SK-N-SH (cell line): Measurements from ENCODE around the gene FKRP. TPM values are rescaled to one million over a fixed set of nuclear protein-coding genes. Genes with fewer than 3 reads are reported as not detected.
A peak's percentile ranks its signal among the peaks of the same experiment; 100 is the strongest.

Experiments
- CTCF ChIA-PET: fragments of 300-600, 350-600 bp; formaldehyde crosslinking; extraction: SDS; loops from one replicate; lab custom pipeline; 2021; lab: Yijun Ruan, JAX
- POLR2A ChIA-PET: fragments of 350-600 bp; sonication (Branson Sonifier 250); formaldehyde crosslinking; extraction: SDS; loops from one replicate; lab custom pipeline; 2020; ENCODE audit warnings: antibody characterized with exemption, inconsistent platforms; lab: Yijun Ruan, JAX
- DNase-seq: peaks from one replicate; pipeline ENCODE4 v3.0.0; 2012
- H2AFZ ChIP-seq: fragments of 200-600 bp; sonication (generic); 2 replicates; pipeline ENCODE4 v1.8.1; 2016; ENCODE audit warnings: antibody characterized with exemption, mild to moderate bottlenecking, low read depth
- H3F3A ChIP-seq: fragments of 200-600 bp; sonication (generic); replicated peaks from 2 replicates; pipeline ENCODE3; 2016; ENCODE audit warnings: antibody characterized with exemption, mild to moderate bottlenecking; ENCODE audit not compliant: insufficient read depth
- H3K27ac ChIP-seq, 2 experiments: fragments of 200-500 bp in 1 of 2; fragments of 200-600 bp in 1 of 2; sonication (Bioruptor generic) in 1 of 2; sonication (generic), shearing (Covaris generic) in 1 of 2; 2 replicates each; pipeline versions ENCODE4 v1.5.1 to v1.6.1; 2014 to 2016; ENCODE audit warnings: low read depth in 2 of 2, inconsistent platforms in 1 of 2, low read length in 1 of 2, mild to moderate bottlenecking in 1 of 2, mixed read lengths in 1 of 2
- H3K27me3 ChIP-seq: fragments of 200-600 bp; sonication (generic), shearing (Covaris generic); 2 replicates; pipeline ENCODE4 v1.6.1; 2016; ENCODE audit warnings: mixed run types; ENCODE audit not compliant: insufficient read depth
- H3K36me3 ChIP-seq, 2 experiments: fragments of 200-500 bp in 1 of 2; fragments of 200-600 bp in 1 of 2; sonication (Bioruptor generic) in 1 of 2; sonication (generic) in 1 of 2; replicated peaks in 1 of 2; 2 replicates each; pipeline versions ENCODE3 to v1.5.1; 2014 to 2016; ENCODE audit warnings: low read length in 1 of 2, mild to moderate bottlenecking in 1 of 2; ENCODE audit not compliant: insufficient read depth in 2 of 2, control insufficient read depth in 1 of 2
- H3K4me1 ChIP-seq, 2 experiments: fragments of 200-500 bp in 1 of 2; fragments of 200-600 bp in 1 of 2; sonication (Bioruptor generic) in 1 of 2; sonication (generic), shearing (Covaris generic) in 1 of 2; 2 replicates each; pipeline versions ENCODE4 v1.5.1 to v1.6.1; 2014 to 2016; ENCODE audit warnings: low read depth in 1 of 2, low read length in 1 of 2, mixed run types in 1 of 2; ENCODE audit not compliant: insufficient read depth in 2 of 2, control insufficient read depth in 1 of 2
- H3K4me2 ChIP-seq: fragments of 200-600 bp; sonication (generic), shearing (Covaris generic); 2 replicates; pipeline ENCODE4 v1.6.1; 2017; ENCODE audit warnings: mixed run types
- H3K4me3 ChIP-seq, 2 experiments: fragments of 200-500 bp in 1 of 2; fragments of 200-600 bp in 1 of 2; sonication (Bioruptor generic) in 1 of 2; sonication (generic), shearing (Covaris generic) in 1 of 2; 2 replicates each; pipeline versions ENCODE4 v1.5.1 to v1.8.1; 2014 to 2016; ENCODE audit warnings: low read depth in 2 of 2, inconsistent platforms in 1 of 2, low read length in 1 of 2, mild to moderate bottlenecking in 1 of 2, mixed read lengths in 1 of 2, moderate library complexity in 1 of 2
- H3K79me2 ChIP-seq: fragments of 200-600 bp; sonication (generic); 2 replicates; pipeline ENCODE4 v1.8.1; 2017; ENCODE audit warnings: mild to moderate bottlenecking; ENCODE audit not compliant: insufficient read depth
- H3K9ac ChIP-seq: fragments of 200-600 bp; sonication (generic); 2 replicates; pipeline ENCODE4 v1.6.1; 2017; ENCODE audit warnings: mixed run types
- H3K9me2 ChIP-seq: fragments of 200-600 bp; sonication (generic); 2 replicates; pipeline ENCODE4 v1.6.1; 2017; ENCODE audit warnings: mixed run types
- H3K9me3 ChIP-seq: fragments of 200-600 bp; sonication (generic); 2 replicates; pipeline ENCODE4 v1.6.1; 2017; ENCODE audit warnings: mixed run types, mild to moderate bottlenecking, moderate library complexity
- H4K20me1 ChIP-seq: fragments of 200-600 bp; sonication (generic); 2 replicates; pipeline ENCODE4 v1.6.1; 2017; ENCODE audit warnings: mild to moderate bottlenecking, mixed run types; ENCODE audit not compliant: insufficient read depth
- CHD2 ChIP-seq: fragments of 150-350 bp; IDR thresholded peaks from 2 replicates; pipeline ENCODE4 v1.6.1; 2018; ENCODE audit warnings: low read length; ENCODE audit not compliant: partially characterized antibody
- ELF1 ChIP-seq: IDR thresholded peaks from 2 replicates; pipeline ENCODE4 v1.4.0; 2012
- EP300 ChIP-seq, 2 experiments: IDR thresholded peaks; 2 replicates each; pipeline versions ENCODE4 v1.4.0 to v1.6.1; 2012; ENCODE audit warnings: borderline replicate concordance in 1 of 2, low read depth in 1 of 2, low read length in 1 of 2
- EZH2phosphoT487 ChIP-seq: fragments of 200-600 bp; sonication (generic); IDR thresholded peaks from 2 replicates; pipeline ENCODE4 v1.6.1; 2017; ENCODE audit warnings: low read depth, mixed run types, mild to moderate bottlenecking, antibody characterized with exemption, moderate library complexity, borderline replicate concordance
- FOSL2 ChIP-seq: IDR thresholded peaks from 2 replicates; pipeline ENCODE4 v1.4.0; 2012; ENCODE audit warnings: low read depth, mild to moderate bottlenecking, moderate library complexity, borderline replicate concordance
- FOXJ3 ChIP-seq: sonication (generic); formaldehyde crosslinking; IDR thresholded peaks from 2 replicates; pipeline ENCODE4 v1.5.1; 2020; ENCODE audit warnings: mild to moderate bottlenecking, missing genetic modification reagents
- GABPA ChIP-seq: IDR thresholded peaks from 2 replicates; pipeline ENCODE4 v1.4.0; 2012; ENCODE audit warnings: low read depth, mild to moderate bottlenecking
- MEF2A ChIP-seq: IDR thresholded peaks from 2 replicates; pipeline ENCODE4 v1.4.0; 2012; ENCODE audit warnings: low read depth, borderline replicate concordance
- MXI1 ChIP-seq: IDR thresholded peaks from 2 replicates; pipeline ENCODE4 v1.6.1; 2012; ENCODE audit warnings: mild to moderate bottlenecking, low read depth, low read length, improper control_type of control experiment
- NFIC ChIP-seq: IDR thresholded peaks from 2 replicates; pipeline ENCODE4 v1.4.0; 2012; ENCODE audit warnings: borderline replicate concordance
- NRF1 ChIP-seq: IDR thresholded peaks from 2 replicates; pipeline ENCODE4 v1.6.1; 2012; ENCODE audit warnings: low read depth, mild to moderate bottlenecking, low read length
- POLR2AphosphoS5 ChIP-seq: IDR thresholded peaks from 2 replicates; pipeline ENCODE4 v1.6.1; 2012; ENCODE audit warnings: low read depth, low read length
- RAD21 ChIP-seq: IDR thresholded peaks from 2 replicates; pipeline ENCODE4 v1.6.1; 2012; ENCODE audit warnings: mild to moderate bottlenecking, low read length
- RFX5 ChIP-seq: IDR thresholded peaks from 2 replicates; pipeline ENCODE4 v1.6.1; 2012; ENCODE audit warnings: mild to moderate bottlenecking, improper control_type of control experiment, low read length
- RXRA ChIP-seq: IDR thresholded peaks from 2 replicates; pipeline ENCODE4 v1.4.0; 2012; ENCODE audit warnings: low read depth, mild to moderate bottlenecking, borderline replicate concordance
- SMC3 ChIP-seq: IDR thresholded peaks from 2 replicates; pipeline ENCODE4 v1.6.1; 2012; ENCODE audit warnings: low read depth, low read length, improper control_type of control experiment
- YY1 ChIP-seq: IDR thresholded peaks from 2 replicates; pipeline ENCODE4 v1.4.0; 2012; ENCODE audit warnings: low read depth, mild to moderate bottlenecking
- WGBS: methylation state at CpG from one replicate; pipeline ENCODE4 v1.1.6; 2017; ENCODE audit warnings: low lambda C conversion rate; 5-methylcytosine and 5-hydroxymethylcytosine counted together
- polyA plus RNA-seq, 3 experiments: library from polyadenylated mRNA; depleted of rRNA; stranded (reverse); fragments of >200 nt; gene quantifications; 2 replicates each; pipeline ENCODE4 v1.2.3, GENCODE V29; 2012
- TF ChIP-seq, protein P1 (sequence below): fragments of 200-600 bp; sonication (generic); IDR thresholded peaks from 2 replicates; pipeline ENCODE4 v1.6.1; 2017; ENCODE audit warnings: antibody characterized with exemption, mild to moderate bottlenecking, moderate library complexity
- TF ChIP-seq, protein P2 (sequence below): IDR thresholded peaks from 2 replicates; pipeline ENCODE4 v1.4.0; 2012; ENCODE audit warnings: low read depth, borderline replicate concordance
- TF ChIP-seq, protein P3 (sequence below): IDR thresholded peaks from 2 replicates; pipeline ENCODE4 v1.4.0; 2012; ENCODE audit warnings: low read depth
- TF ChIP-seq, protein P4 (sequence below): IDR thresholded peaks from 2 replicates; pipeline ENCODE4; 2012

FKRP gene
- polyA plus RNA-seq, 1 of the 3 experiments (the other 2 are of a cell fraction): 37.3 TPM

DNA sequence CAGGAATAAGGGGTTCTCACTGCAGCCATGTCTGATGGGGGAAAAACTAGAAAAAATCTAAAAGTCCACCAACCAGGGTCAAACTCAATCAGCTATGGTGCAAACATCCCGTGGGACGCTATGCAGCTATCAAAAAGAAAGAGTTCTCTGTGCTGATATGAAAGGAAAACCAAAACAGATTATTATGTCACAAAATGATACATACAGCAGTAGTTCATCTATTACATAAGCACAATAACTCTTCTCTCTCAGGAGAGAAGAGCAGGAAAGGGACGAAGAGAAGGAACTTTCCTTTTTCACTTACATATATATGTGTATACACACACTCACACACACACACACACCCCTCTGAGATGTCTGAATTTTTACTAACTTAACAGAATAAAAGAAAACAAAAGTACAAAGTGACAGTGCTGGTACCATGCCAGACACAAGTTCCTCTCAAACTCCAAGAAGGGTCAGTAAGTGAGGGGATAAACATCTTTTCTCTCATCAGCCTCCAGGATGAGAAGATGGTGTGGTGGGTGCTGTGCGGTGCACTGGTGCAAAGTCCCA is 2.9 kb upstream of the FKRP start:
- POLR2A ChIA-PET: interaction anchor here (0.6 kb wide), 1 partner anchor 94 kb away, joined by 3 read pairs; no protein-coding TSS in a partner anchor
- H3K27ac ChIP-seq: no peak overlapping the region

DNA sequence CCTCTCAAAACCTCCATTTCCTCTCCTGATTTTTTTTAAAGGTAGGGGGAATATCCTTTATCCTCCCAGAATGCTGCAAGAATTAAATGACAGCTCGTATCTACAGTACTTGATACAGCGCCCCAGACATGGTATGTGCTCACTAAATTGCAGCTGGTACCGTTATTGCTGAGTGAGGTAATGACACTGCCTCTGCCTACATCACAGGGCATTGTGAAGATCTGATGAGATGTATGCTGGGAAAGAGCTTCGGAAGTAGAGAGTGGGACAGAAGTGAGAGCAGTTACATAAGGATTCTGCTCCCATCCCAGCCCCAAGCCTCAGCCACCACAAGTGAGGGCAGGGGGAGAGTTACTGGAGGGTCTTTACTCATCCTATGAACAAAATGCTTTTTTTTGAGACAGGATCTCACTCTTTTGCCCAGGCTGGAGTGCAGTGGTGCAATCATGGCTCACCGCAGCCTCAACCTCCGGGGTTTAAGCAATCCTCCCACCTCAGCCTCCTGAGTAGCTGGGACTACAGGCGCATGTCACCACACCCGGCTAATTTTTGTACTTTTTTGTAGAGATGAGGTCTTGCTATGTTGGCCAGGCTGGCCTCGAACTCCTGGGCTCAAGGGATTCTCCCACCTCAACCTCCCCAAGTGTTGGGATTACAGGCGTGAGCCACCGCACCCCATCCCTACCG is 1.7 kb upstream of the FKRP start:
- Histone ChIP-seq H3K27ac (no peak overlapping the region), H2AFZ (no peak overlapping the region), H3K27me3 (no peaks in the 10 kb centered on the region), H3K9me3 (no peaks in the 10 kb centered on the region), H3K4me3 (peak overlapping the region in 1 of 2 experiments; percentile 93; a peak in 2 of 4 replicates), H3K4me1 (peaks cover 0 to 20% of the 10 kb centered on the region in 2 experiments; a peak in 1 of 4 replicates), H3F3A (peaks cover 6% of the 10 kb centered on the region), H3K36me3 (peaks cover 0 to 10% of the 10 kb centered on the region in 2 experiments), H3K9me2 (no peaks in the 10 kb centered on the region), H4K20me1 (peaks cover 65% of the 10 kb centered on the region), H3K9ac (no peak overlapping the region), H3K79me2 (peaks cover 87% of the 10 kb centered on the region), H3K4me2 (peak overlapping the region; percentile 98)
- TF ChIP-seq FOXJ3 (CRISPR knock-in tag) (no peak), YY1 (no peak), FOSL2 (no peak), MXI1 (no peak), SMC3 (no peak), EP300 (IDR thresholded peaks at IDR 0.05; ENCODE audit: borderline replicate concordance in 1 of 2, low read depth in 1 of 2, low read length in 1 of 2) (no peak), EZH2phosphoT487 (no peak), NFIC (no peak), RAD21 (no peak), RFX5 (no peak)
- TF ChIP-seq, protein P1, sequence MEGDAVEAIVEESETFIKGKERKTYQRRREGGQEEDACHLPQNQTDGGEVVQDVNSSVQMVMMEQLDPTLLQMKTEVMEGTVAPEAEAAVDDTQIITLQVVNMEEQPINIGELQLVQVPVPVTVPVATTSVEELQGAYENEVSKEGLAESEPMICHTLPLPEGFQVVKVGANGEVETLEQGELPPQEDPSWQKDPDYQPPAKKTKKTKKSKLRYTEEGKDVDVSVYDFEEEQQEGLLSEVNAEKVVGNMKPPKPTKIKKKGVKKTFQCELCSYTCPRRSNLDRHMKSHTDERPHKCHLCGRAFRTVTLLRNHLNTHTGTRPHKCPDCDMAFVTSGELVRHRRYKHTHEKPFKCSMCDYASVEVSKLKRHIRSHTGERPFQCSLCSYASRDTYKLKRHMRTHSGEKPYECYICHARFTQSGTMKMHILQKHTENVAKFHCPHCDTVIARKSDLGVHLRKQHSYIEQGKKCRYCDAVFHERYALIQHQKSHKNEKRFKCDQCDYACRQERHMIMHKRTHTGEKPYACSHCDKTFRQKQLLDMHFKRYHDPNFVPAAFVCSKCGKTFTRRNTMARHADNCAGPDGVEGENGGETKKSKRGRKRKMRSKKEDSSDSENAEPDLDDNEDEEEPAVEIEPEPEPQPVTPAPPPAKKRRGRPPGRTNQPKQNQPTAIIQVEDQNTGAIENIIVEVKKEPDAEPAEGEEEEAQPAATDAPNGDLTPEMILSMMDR: no peak
- TF ChIP-seq, protein P2, sequence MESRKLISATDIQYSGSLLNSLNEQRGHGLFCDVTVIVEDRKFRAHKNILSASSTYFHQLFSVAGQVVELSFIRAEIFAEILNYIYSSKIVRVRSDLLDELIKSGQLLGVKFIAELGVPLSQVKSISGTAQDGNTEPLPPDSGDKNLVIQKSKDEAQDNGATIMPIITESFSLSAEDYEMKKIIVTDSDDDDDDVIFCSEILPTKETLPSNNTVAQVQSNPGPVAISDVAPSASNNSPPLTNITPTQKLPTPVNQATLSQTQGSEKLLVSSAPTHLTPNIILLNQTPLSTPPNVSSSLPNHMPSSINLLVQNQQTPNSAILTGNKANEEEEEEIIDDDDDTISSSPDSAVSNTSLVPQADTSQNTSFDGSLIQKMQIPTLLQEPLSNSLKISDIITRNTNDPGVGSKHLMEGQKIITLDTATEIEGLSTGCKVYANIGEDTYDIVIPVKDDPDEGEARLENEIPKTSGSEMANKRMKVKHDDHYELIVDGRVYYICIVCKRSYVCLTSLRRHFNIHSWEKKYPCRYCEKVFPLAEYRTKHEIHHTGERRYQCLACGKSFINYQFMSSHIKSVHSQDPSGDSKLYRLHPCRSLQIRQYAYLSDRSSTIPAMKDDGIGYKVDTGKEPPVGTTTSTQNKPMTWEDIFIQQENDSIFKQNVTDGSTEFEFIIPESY: no peak
- POLR2A ChIA-PET: interaction anchor here (1.2 kb wide), 1 partner anchor 16 kb away, joined by 3 read pairs; no protein-coding TSS in a partner anchor
- CTCF ChIA-PET: interaction anchor here (0.7 to 5.8 kb wide), 7 partner anchors 10 to 211 kb away, joined by 3 to 48 read pairs (median 4); no protein-coding TSS in a partner anchor
- WGBS: 93% methylated on average over 12 of the region's 12 CpGs
- no peak for DNase-seq

More for the DNA sequence above, 2.9 kb upstream of the FKRP start:
- H3F3A ChIP-seq: peaks cover 6% of the 10 kb centered on the region
- TF ChIP-seq, protein P3, sequence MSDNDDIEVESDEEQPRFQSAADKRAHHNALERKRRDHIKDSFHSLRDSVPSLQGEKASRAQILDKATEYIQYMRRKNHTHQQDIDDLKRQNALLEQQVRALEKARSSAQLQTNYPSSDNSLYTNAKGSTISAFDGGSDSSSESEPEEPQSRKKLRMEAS: no peak
- no peak for TF ChIP-seq ELF1
- TF ChIP-seq NFIC: no peak
- TF ChIP-seq CHD2: no peak
- TF ChIP-seq EP300 (IDR thresholded peaks at IDR 0.05; ENCODE audit: borderline replicate concordance in 1 of 2, low read depth in 1 of 2, low read length in 1 of 2): no peak
- no peak for TF ChIP-seq RXRA
- TF ChIP-seq NRF1: no peak
- TF ChIP-seq GABPA: no peak
- TF ChIP-seq POLR2AphosphoS5: no peak
- TF ChIP-seq MEF2A: no peak
- TF ChIP-seq, protein P4, sequence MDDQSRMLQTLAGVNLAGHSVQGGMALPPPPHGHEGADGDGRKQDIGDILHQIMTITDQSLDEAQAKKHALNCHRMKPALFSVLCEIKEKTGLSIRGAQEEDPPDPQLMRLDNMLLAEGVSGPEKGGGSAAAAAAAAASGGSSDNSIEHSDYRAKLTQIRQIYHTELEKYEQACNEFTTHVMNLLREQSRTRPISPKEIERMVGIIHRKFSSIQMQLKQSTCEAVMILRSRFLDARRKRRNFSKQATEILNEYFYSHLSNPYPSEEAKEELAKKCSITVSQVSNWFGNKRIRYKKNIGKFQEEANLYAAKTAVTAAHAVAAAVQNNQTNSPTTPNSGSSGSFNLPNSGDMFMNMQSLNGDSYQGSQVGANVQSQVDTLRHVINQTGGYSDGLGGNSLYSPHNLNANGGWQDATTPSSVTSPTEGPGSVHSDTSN: no peak
- H2AFZ ChIP-seq: no peak overlapping the region
- CTCF ChIA-PET: interaction anchor here (0.9 to 5.8 kb wide), 6 partner anchors 14 to 98 kb away, joined by 3 to 48 read pairs (median 3); no protein-coding TSS in a partner anchor
- H3K4me3 ChIP-seq: no peak overlapping the region
- peaks cover 0 to 20% of the 10 kb centered on the region in 2 experiments; a peak in 1 of 4 replicates for H3K4me1 ChIP-seq
- no peak for DNase-seq
- H3K9ac ChIP-seq: no peak overlapping the region
- H3K9me2 ChIP-seq: no peaks in the 10 kb centered on the region
- WGBS: 93% methylated on average over 4 of the region's 4 CpGs
- 0 out of 2 replicates have a peak overlapping the region, but pooled peaks have one; percentile 37 for H3K4me2 ChIP-seq
- no peaks in the 10 kb centered on the region for H3K9me3 ChIP-seq
- H3K36me3 ChIP-seq: peaks cover 0 to 19% of the 10 kb centered on the region in 2 experiments
- H3K79me2 ChIP-seq: peaks cover 96% of the 10 kb centered on the region
- H4K20me1 ChIP-seq: peaks cover 76% of the 10 kb centered on the region
- H3K27me3 ChIP-seq: no peaks in the 10 kb centered on the region
